ENCODE results near the gene PTPRK.

Gene PTPRK

GRCh38 chr6:128307671-128308070, 212.7 kb downstream of the PTPRK start:
- no peak for DNase-seq (ENCODE audit: extremely low read depth in 1 of 2, low read depth in 1 of 2)

- DNase-seq (ENCODE audit: extremely low read depth in 1 of 2, low read depth in 1 of 2) = no peak
Observed at GRCh38 chr6:128305976-128306375, 214.4 kb downstream of the PTPRK start.

GRCh38 chr6:128305228-128305627, 215.2 kb downstream of the PTPRK start:
- no peak for DNase-seq (ENCODE audit: extremely low read depth in 1 of 2, low read depth in 1 of 2)

GRCh38 chr6:128303870-128304269, 216.5 kb downstream of the PTPRK start:
- DNase-seq (ENCODE audit: extremely low read depth in 1 of 2, low read depth in 1 of 2) = no peak

- no peak for DNase-seq (ENCODE audit: extremely low read depth in 1 of 2, low read depth in 1 of 2)
Observed at GRCh38 chr6:128302942-128303341, 217.5 kb downstream of the PTPRK start.

GRCh38 chr6:128295670-128296069, 224.7 kb downstream of the PTPRK start:
- DNase-seq (ENCODE audit: extremely low read depth in 1 of 2, low read depth in 1 of 2) = no peak

GRCh38 chr6:128290221-128290620, 230.2 kb downstream of the PTPRK start:
- no peak for DNase-seq (ENCODE audit: extremely low read depth in 1 of 2, low read depth in 1 of 2)

- no peak for DNase-seq (ENCODE audit: extremely low read depth in 1 of 2, low read depth in 1 of 2)
Observed at GRCh38 chr6:128284128-128284527, 236.3 kb downstream of the PTPRK start.

- no peak for DNase-seq (ENCODE audit: extremely low read depth in 1 of 2, low read depth in 1 of 2)
Observed at GRCh38 chr6:128282961-128283360, 237.4 kb downstream of the PTPRK start.

- DNase-seq (ENCODE audit: extremely low read depth in 1 of 2, low read depth in 1 of 2) = no peak
Observed at GRCh38 chr6:128280960-128281359, 239.4 kb downstream of the PTPRK start.

GRCh38 chr6:128280066-128280465, 240.3 kb downstream of the PTPRK start:
- DNase-seq (ENCODE audit: extremely low read depth in 1 of 2, low read depth in 1 of 2) = no peak

- DNase-seq (ENCODE audit: extremely low read depth in 1 of 2, low read depth in 1 of 2) = no peak
Observed at GRCh38 chr6:128278836-128279235, 241.6 kb downstream of the PTPRK start.

GRCh38 chr6:128277379-128277778, 243.0 kb downstream of the PTPRK start:
- no peak for DNase-seq (ENCODE audit: extremely low read depth in 1 of 2, low read depth in 1 of 2)

GRCh38 chr6:128276311-128276710, 244.1 kb downstream of the PTPRK start:
- no peak for DNase-seq (ENCODE audit: extremely low read depth in 1 of 2, low read depth in 1 of 2)

- DNase-seq (ENCODE audit: extremely low read depth in 1 of 2, low read depth in 1 of 2) = no peak
Observed at GRCh38 chr6:128275681-128276080, 244.7 kb downstream of the PTPRK start.

GRCh38 chr6:128275030-128275429, 245.4 kb downstream of the PTPRK start:
- DNase-seq (ENCODE audit: extremely low read depth in 1 of 2, low read depth in 1 of 2) = no peak

- DNase-seq (ENCODE audit: extremely low read depth in 1 of 2, low read depth in 1 of 2) = no peak
Observed at GRCh38 chr6:128271527-128271926, 248.9 kb downstream of the PTPRK start.

GRCh38 chr6:128271011-128271410, 249.4 kb downstream of the PTPRK start:
- no peak for DNase-seq (ENCODE audit: extremely low read depth in 1 of 2, low read depth in 1 of 2)

- no peak for DNase-seq (ENCODE audit: extremely low read depth in 1 of 2, low read depth in 1 of 2)
Observed at GRCh38 chr6:128266946-128267345, 253.5 kb downstream of the PTPRK start.

- no peak for DNase-seq (ENCODE audit: extremely low read depth in 1 of 2, low read depth in 1 of 2)
Observed at GRCh38 chr6:128265706-128266105, 254.7 kb downstream of the PTPRK start.

- no peak for DNase-seq (ENCODE audit: extremely low read depth in 1 of 2, low read depth in 1 of 2)
Observed at GRCh38 chr6:128259730-128260685, 260.4 kb downstream of the PTPRK start.

GRCh38 chr6:128259029-128259724, 261.2 kb downstream of the PTPRK start:
- no peak for DNase-seq (ENCODE audit: extremely low read depth in 1 of 2, low read depth in 1 of 2)
